Duodenal mucosa (tissue), 2 donors: ENCODE results near the gene CGNL1.

ENCODE experiments used
- H3K27ac ChIP-seq: one replicate; pipeline ENCODE4 v1.7.0; 2013; ENCODE audit warnings: low read depth, low read length
- H3K27me3 ChIP-seq, 2 donors: one replicate each; pipeline ENCODE4 v1.7.0; 2013; ENCODE audit warnings: low read length in 2 of 2, control low read depth in 1 of 2; ENCODE audit not compliant: insufficient read depth in 2 of 2, control insufficient read depth in 1 of 2
- H3K36me3 ChIP-seq, 2 donors: one replicate each; pipeline ENCODE4 v1.7.0; 2013; ENCODE audit warnings: low read length in 2 of 2, control low read depth in 1 of 2; ENCODE audit not compliant: insufficient read depth in 2 of 2, control insufficient read depth in 1 of 2
- H3K4me1 ChIP-seq, 2 donors: one replicate each; pipeline ENCODE4 v1.7.0; 2013; ENCODE audit warnings: low read length in 2 of 2, control low read depth in 1 of 2; ENCODE audit not compliant: insufficient read depth in 2 of 2, control insufficient read depth in 1 of 2
- H3K4me3 ChIP-seq, 2 donors: one replicate each; pipeline ENCODE4 v1.7.0; 2013; ENCODE audit warnings: low read length in 2 of 2, low read depth in 1 of 2
- H3K9ac ChIP-seq, 2 donors: one replicate each; pipeline ENCODE4 v1.7.0; 2013; ENCODE audit warnings: low read length in 2 of 2, low read depth in 1 of 2
- H3K9me3 ChIP-seq, 2 donors: one replicate each; pipeline ENCODE4 v1.7.0; 2013; ENCODE audit warnings: low read length in 2 of 2, control low read depth in 1 of 2; ENCODE audit not compliant: control insufficient read depth in 1 of 2

Gene CGNL1

GRCh38 chr15:57445872-57446271, 69.6 kb downstream of the CGNL1 start:
- Histone ChIP-seq H3K4me3 (no peak overlapping the region), H3K9ac (no peak overlapping the region), H3K9me3 (no peaks in the 10 kb centered on the region), H3K36me3 (no peaks in the 10 kb centered on the region), H3K27me3 (no peaks in the 10 kb centered on the region), H3K4me1 (no peaks in the 10 kb centered on the region), H3K27ac (no peak overlapping the region)

- no peaks in the 10 kb centered on the region for H3K27me3 ChIP-seq
- no peaks in the 10 kb centered on the region for H3K36me3 ChIP-seq
- H3K4me3 ChIP-seq = no peak overlapping the region
- H3K4me1 ChIP-seq = no peaks in the 10 kb centered on the region
- no peak overlapping the region for H3K9ac ChIP-seq
- no peaks in the 10 kb centered on the region for H3K9me3 ChIP-seq
- no peak overlapping the region for H3K27ac ChIP-seq
These were observed 70.1 kb downstream of the CGNL1 start for GRCh38 chr15:57446393-57446792.

GRCh38 chr15:57451555-57451954, 75.2 kb downstream of the CGNL1 start:
- Histone ChIP-seq H3K4me1 (no peaks in the 10 kb centered on the region), H3K36me3 (no peaks in the 10 kb centered on the region), H3K9me3 (no peaks in the 10 kb centered on the region), H3K27me3 (no peaks in the 10 kb centered on the region), H3K4me3 (no peak overlapping the region), H3K9ac (no peak overlapping the region), H3K27ac (no peak overlapping the region)

GRCh38 chr15:57452090-57452754, 75.9 kb downstream of the CGNL1 start:
- Histone ChIP-seq H3K27me3 (no peaks in the 10 kb centered on the region), H3K9me3 (no peaks in the 10 kb centered on the region), H3K9ac (no peak overlapping the region), H3K4me1 (no peaks in the 10 kb centered on the region), H3K27ac (no peak overlapping the region), H3K36me3 (no peaks in the 10 kb centered on the region), H3K4me3 (no peak overlapping the region)

GRCh38 chr15:57455929-57456328, 79.6 kb downstream of the CGNL1 start:
- Histone ChIP-seq H3K4me3 (no peak overlapping the region), H3K27ac (no peak overlapping the region), H3K4me1 (no peaks in the 10 kb centered on the region), H3K27me3 (no peaks in the 10 kb centered on the region), H3K36me3 (no peaks in the 10 kb centered on the region), H3K9ac (no peak overlapping the region), H3K9me3 (no peaks in the 10 kb centered on the region)

- Histone ChIP-seq H3K4me1 (no peaks in the 10 kb centered on the region), H3K36me3 (no peaks in the 10 kb centered on the region), H3K9ac (no peak overlapping the region), H3K9me3 (no peaks in the 10 kb centered on the region), H3K27ac (no peak overlapping the region), H3K27me3 (no peaks in the 10 kb centered on the region), H3K4me3 (no peak overlapping the region)
These were observed 80.3 kb downstream of the CGNL1 start for GRCh38 chr15:57456559-57456958.

GRCh38 chr15:57457726-57458125, 81.4 kb downstream of the CGNL1 start:
- Histone ChIP-seq H3K9me3 (no peaks in the 10 kb centered on the region), H3K4me3 (no peak overlapping the region), H3K27ac (no peak overlapping the region), H3K4me1 (no peaks in the 10 kb centered on the region), H3K27me3 (no peaks in the 10 kb centered on the region), H3K9ac (no peak overlapping the region), H3K36me3 (no peaks in the 10 kb centered on the region)

- H3K4me1 ChIP-seq = no peaks in the 10 kb centered on the region
- no peaks in the 10 kb centered on the region for H3K9me3 ChIP-seq
- H3K9ac ChIP-seq = no peak overlapping the region
- H3K4me3 ChIP-seq = no peak overlapping the region
- no peak overlapping the region for H3K27ac ChIP-seq
- H3K36me3 ChIP-seq = no peaks in the 10 kb centered on the region
- H3K27me3 ChIP-seq = no peaks in the 10 kb centered on the region
These were observed 82.1 kb downstream of the CGNL1 start for GRCh38 chr15:57458356-57458781.

GRCh38 chr15:57460208-57460816, 84.0 kb downstream of the CGNL1 start:
- H3K27ac ChIP-seq = no peak overlapping the region
- H3K4me1 ChIP-seq = no peaks in the 10 kb centered on the region
- H3K4me3 ChIP-seq = no peak overlapping the region
- H3K36me3 ChIP-seq = no peaks in the 10 kb centered on the region
- no peak overlapping the region for H3K9ac ChIP-seq
- no peaks in the 10 kb centered on the region for H3K27me3 ChIP-seq
- H3K9me3 ChIP-seq = no peaks in the 10 kb centered on the region

- no peak overlapping the region for H3K27ac ChIP-seq
- no peaks in the 10 kb centered on the region for H3K4me1 ChIP-seq
- H3K9me3 ChIP-seq = no peaks in the 10 kb centered on the region
- H3K27me3 ChIP-seq = no peaks in the 10 kb centered on the region
- no peak overlapping the region for H3K4me3 ChIP-seq
- H3K36me3 ChIP-seq = no peaks in the 10 kb centered on the region
- H3K9ac ChIP-seq = no peak overlapping the region
These were observed 85.2 kb downstream of the CGNL1 start for GRCh38 chr15:57461541-57461940.
